GM12873 (cell line): ENCODE measurements around the gene FAM120A.

Source experiments
- TF ChIP-seq, protein P1 (sequence below): IDR thresholded peaks from 2 replicates; pipeline ENCODE4 v1.5.1; 2012; ENCODE audit warnings: low read depth, mild to moderate bottlenecking, moderate library complexity, low read length, control low read depth; ENCODE audit not compliant: insufficient read depth; ENCODE audit errors: missing control alignments

FAM120A gene

DNA sequence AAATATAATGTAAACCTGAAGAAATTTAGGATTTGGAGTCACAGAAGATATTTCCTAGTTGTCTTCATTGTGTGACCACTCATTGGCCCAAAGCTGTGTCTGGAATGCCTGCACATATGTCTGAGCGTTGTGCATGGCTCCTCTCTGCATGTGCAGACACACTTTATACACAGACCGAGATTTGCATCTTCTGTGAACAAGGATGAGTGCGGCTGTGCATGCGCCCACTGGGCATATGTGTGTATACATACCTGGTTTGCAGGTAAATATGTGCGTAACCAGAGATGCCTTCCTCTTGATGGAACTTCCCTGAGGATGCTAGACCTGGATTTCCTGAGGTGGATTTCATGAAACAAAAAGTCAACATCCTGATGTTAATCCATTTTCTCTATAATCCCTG is 144.0 kb downstream of the FAM120A start:
- TF ChIP-seq, protein P1, sequence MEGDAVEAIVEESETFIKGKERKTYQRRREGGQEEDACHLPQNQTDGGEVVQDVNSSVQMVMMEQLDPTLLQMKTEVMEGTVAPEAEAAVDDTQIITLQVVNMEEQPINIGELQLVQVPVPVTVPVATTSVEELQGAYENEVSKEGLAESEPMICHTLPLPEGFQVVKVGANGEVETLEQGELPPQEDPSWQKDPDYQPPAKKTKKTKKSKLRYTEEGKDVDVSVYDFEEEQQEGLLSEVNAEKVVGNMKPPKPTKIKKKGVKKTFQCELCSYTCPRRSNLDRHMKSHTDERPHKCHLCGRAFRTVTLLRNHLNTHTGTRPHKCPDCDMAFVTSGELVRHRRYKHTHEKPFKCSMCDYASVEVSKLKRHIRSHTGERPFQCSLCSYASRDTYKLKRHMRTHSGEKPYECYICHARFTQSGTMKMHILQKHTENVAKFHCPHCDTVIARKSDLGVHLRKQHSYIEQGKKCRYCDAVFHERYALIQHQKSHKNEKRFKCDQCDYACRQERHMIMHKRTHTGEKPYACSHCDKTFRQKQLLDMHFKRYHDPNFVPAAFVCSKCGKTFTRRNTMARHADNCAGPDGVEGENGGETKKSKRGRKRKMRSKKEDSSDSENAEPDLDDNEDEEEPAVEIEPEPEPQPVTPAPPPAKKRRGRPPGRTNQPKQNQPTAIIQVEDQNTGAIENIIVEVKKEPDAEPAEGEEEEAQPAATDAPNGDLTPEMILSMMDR: no peak

DNA sequence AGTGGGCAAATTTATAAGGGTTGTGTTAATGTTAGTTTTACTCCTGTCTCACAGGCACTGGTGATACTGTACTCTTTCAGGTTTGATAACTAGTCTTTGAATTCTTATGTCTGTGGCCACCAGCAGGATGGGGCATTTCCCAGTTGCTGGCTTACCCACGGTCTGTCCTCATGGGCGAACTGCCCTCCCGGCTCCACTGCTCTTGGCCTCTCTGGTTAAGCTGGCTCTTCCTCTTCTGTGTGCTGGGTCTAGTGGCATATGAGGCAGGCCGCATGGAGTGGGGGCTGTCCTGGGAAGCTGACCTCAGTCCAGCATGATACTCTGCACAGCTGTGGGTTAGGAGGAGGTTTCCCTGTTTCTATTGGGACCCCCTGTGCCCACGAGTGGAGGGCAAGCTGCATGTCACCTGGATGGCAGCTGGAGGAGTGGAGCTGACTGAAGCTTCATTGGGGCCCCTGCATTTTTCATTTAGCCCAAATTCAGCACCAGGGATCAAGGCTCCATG is 144.4 kb downstream of the FAM120A start:
- TF ChIP-seq, protein P1: no peak

DNA sequence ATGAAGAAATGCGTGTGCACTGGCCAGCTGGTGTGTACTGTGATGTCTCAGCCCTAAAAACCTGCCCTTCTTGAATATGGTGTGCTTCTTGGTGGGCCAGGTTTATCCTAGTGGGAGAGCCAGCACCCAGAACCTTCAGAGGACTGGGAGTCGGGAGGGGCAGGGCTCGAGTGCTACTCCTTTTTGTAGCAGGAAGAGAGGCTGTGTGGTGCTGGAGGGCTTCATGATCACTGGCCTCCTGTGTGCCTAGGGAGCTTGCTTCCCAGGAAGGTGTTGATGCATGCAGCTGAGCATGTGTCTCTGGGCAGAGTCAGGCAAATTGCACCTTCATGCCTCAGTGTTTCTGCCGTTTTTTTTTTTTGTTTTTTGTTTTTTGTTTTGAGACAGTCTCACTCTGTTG is 144.9 kb downstream of the FAM120A start:
- TF ChIP-seq, protein P1: no peak

DNA sequence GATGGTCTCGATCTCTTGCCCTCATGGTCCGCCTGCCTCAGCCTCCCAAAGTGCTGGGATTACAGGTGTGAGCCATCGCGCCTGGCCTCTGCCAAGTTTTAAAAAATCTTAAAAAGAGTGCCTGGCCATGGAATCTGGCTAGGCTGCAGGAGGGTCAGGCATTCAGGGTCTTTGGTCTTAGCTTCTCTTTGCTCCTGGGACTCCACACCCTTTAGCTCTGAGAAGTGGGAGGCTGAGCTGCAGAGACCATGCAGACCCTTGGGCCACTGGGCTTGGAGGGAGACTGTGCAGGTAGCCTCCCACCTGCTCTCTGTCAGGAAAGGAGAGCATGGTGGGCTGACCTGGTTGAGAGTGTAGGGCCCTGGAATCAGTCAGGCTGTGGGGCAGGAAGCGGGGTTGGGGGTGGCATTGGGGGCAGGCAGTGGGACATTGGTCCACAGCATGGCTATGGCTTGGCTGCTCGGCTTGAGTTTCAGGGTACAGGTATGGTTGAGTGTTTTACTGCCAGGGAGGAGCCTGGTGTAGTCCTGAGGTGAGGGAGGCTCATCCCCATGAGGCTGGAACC is 145.7 kb downstream of the FAM120A start:
- TF ChIP-seq, protein P1: no peak

DNA sequence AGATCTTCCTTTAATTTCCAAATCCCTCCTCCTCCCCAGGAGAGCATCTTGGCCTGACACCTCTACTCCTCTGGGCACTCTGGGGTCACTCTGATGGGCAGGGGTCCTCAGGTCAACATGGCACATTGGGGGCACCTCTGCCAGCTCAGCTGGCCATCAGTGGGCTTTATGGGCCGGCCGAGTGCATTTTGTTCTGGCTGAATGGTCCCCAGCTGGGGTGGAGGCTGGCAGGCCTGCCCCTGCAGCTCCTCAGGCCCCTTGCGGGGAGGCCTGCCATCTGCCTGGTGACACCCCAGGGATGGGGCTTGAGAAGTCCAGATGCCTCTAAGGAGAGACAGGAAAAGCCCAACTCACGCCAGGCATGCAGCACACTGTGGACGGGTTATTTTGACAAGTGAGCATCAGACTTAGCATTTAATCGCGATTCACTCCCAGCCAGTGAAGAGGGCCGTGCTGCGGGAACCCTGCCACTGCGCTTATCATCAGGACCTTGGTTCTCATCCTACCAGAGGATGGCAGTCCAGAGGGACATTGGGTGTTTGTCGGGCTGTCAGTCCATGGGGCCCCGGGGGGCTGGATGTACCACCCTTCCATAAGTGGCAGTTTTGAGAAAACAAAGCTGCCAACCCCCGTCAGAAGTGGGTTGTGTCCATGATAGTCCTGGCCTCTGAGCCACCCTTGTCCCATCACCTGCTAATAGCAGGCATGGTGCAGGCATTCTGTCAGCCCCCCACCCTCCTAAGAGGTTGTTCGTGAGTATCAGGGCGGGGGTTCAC is 146.6 kb downstream of the FAM120A start:
- TF ChIP-seq, protein P1: no peak

DNA sequence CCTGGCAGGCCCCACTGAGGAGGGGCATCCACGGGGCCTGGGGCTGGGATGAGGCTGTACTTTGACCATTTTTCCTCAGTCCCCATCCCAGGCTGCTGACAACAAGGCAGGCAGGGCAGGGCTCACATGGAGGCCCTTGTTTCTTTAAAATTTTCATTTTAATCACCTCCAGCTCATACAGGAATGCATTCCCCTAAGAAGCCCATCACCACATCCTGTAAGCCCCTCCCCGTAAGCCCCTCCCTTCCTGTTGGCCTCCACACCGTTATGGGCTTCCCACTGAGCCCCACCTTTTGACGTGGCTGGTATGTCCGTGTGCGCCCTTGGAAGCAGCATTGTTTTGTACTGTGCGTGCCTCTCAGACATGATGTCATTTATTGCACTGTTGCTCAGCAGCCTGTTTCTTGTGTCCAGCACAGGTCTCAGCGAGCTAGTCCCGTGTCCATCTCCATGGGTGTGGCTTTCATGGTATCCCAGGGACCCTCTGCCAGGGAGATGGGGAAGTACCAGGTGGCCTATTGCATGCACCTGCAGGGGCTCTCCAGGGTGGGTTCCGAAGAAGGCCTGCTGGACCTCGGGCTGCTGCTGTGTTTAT is 147.3 kb downstream of the FAM120A start:
- TF ChIP-seq, protein P1: no peak
